H9 (cell line): ENCODE data around the gene PTPRR. TPM values are rescaled to one million over a fixed set of nuclear protein-coding genes. Genes with fewer than 3 reads are reported as not detected.

ENCODE experiments used
- DNase-seq: peaks from one replicate; pipeline ENCODE4 v3.0.0-alpha.2; 2017
- H2AFZ ChIP-seq: one replicate; pipeline ENCODE4 v1.6.1; 2013; ENCODE audit warnings: mild to moderate bottlenecking, low read length, control low read depth, moderate library complexity
- H2AK5ac ChIP-seq: 2 replicates; pipeline ENCODE4 v1.6.1; 2013; ENCODE audit warnings: low read length, control low read depth, mixed read lengths; ENCODE audit not compliant: insufficient read length
- H2BK120ac ChIP-seq: one replicate; pipeline ENCODE4 v1.6.1; 2013; ENCODE audit warnings: low read depth, mild to moderate bottlenecking, low read length, control low read depth, inconsistent platforms; ENCODE audit not compliant: poor library complexity, severe bottlenecking
- H2BK12ac ChIP-seq: 2 replicates; pipeline ENCODE4 v1.6.1; 2013; ENCODE audit warnings: low read length, control low read depth, mixed read lengths, low read depth; ENCODE audit not compliant: insufficient read length
- H2BK15ac ChIP-seq: 2 replicates; pipeline ENCODE4 v1.6.1; 2013; ENCODE audit warnings: low read depth, low read length, control low read depth
- H2BK20ac ChIP-seq: one replicate; pipeline ENCODE4 v1.6.1; 2013; ENCODE audit warnings: low read depth, mild to moderate bottlenecking, low read length, control low read depth, inconsistent platforms; ENCODE audit not compliant: poor library complexity, severe bottlenecking
- H2BK5ac ChIP-seq: 2 replicates; pipeline ENCODE4 v1.6.1; 2013; ENCODE audit warnings: low read length, control low read depth, mixed read lengths; ENCODE audit not compliant: insufficient read length
- H3K14ac ChIP-seq: 2 replicates; pipeline ENCODE4 v1.6.1; 2013; ENCODE audit warnings: low read length, control low read depth; ENCODE audit not compliant: insufficient read depth
- H3K18ac ChIP-seq: 2 replicates; pipeline ENCODE4 v1.6.1; 2013; ENCODE audit warnings: low read depth, mild to moderate bottlenecking, mixed read lengths, low read length, control low read depth; ENCODE audit not compliant: insufficient read length
- H3K23ac ChIP-seq: 2 replicates; pipeline ENCODE4 v1.6.1; 2013; ENCODE audit warnings: low read length, control low read depth, mixed read lengths, low read depth; ENCODE audit not compliant: insufficient read length
- H3K23me2 ChIP-seq: 2 replicates; pipeline ENCODE4 v1.6.1; 2013; ENCODE audit warnings: low read depth, mild to moderate bottlenecking, mixed read lengths, low read length, control low read depth; ENCODE audit not compliant: insufficient read length, poor library complexity, severe bottlenecking
- H3K27ac ChIP-seq: 2 replicates; pipeline ENCODE4 v1.5.1; 2013; ENCODE audit warnings: low read length, control low read depth, mixed read lengths, low read depth; ENCODE audit not compliant: insufficient read length
- H3K27me3 ChIP-seq: 2 replicates; pipeline ENCODE4 v1.6.1; 2013; ENCODE audit warnings: low read length, control low read depth, inconsistent platforms; ENCODE audit not compliant: insufficient read depth
- H3K4ac ChIP-seq: 2 replicates; pipeline ENCODE4 v1.6.1; 2013; ENCODE audit warnings: low read depth, mild to moderate bottlenecking, control low read depth, inconsistent platforms, low read length, moderate library complexity
- H3K4me1 ChIP-seq: 2 replicates; pipeline ENCODE4 v1.6.1; 2013; ENCODE audit warnings: low read length, control low read depth, inconsistent platforms; ENCODE audit not compliant: insufficient read depth
- H3K4me2 ChIP-seq: 2 replicates; pipeline ENCODE4 v1.6.1; 2013; ENCODE audit warnings: low read length, control low read depth, mixed read lengths; ENCODE audit not compliant: insufficient read length, insufficient read depth
- H3K56ac ChIP-seq: 2 replicates; pipeline ENCODE4 v1.6.1; 2013; ENCODE audit warnings: low read depth, mild to moderate bottlenecking, mixed read lengths, low read length, control low read depth; ENCODE audit not compliant: insufficient read length
- H3K79me1 ChIP-seq: 2 replicates; pipeline ENCODE4 v1.6.1; 2013; ENCODE audit warnings: low read depth, mild to moderate bottlenecking, moderate library complexity, low read length, control low read depth, inconsistent platforms; ENCODE audit not compliant: insufficient read depth, poor library complexity, severe bottlenecking
- H3K79me2 ChIP-seq: 2 replicates; pipeline ENCODE4 v1.6.1; 2013; ENCODE audit warnings: low read length, control low read depth, inconsistent platforms; ENCODE audit not compliant: insufficient read depth
- H3K9ac ChIP-seq: 2 replicates; pipeline ENCODE4 v1.6.1; 2013; ENCODE audit warnings: low read length, control low read depth, mixed read lengths; ENCODE audit not compliant: insufficient read length; ENCODE audit errors: extremely low read depth
- H3K9me3 ChIP-seq: one replicate; pipeline ENCODE4 v1.6.1; 2013; ENCODE audit warnings: low read depth, low read length, inconsistent platforms; ENCODE audit not compliant: control insufficient read depth
- H3T11ph ChIP-seq: one replicate; pipeline ENCODE4 v1.6.1; 2013; ENCODE audit warnings: mild to moderate bottlenecking, low read length, control low read depth, inconsistent platforms
- H4K20me1 ChIP-seq: one replicate; pipeline ENCODE4 v1.6.1; 2013; ENCODE audit not compliant: control insufficient read depth, insufficient read length, insufficient read depth
- H4K5ac ChIP-seq: 2 replicates; pipeline ENCODE4 v1.6.1; 2013; ENCODE audit warnings: low read depth, mild to moderate bottlenecking, mixed read lengths, low read length, control low read depth; ENCODE audit not compliant: insufficient read length
- H4K8ac ChIP-seq: replicated peaks from 2 replicates; pipeline ENCODE4 v1.6.1; 2013; ENCODE audit warnings: low read length, control low read depth, mixed read lengths, low read depth; ENCODE audit not compliant: insufficient read length
- H4K91ac ChIP-seq: 2 replicates; pipeline ENCODE4 v1.6.1; 2013; ENCODE audit warnings: low read depth, mild to moderate bottlenecking, moderate library complexity, mixed read lengths, low read length, control low read depth; ENCODE audit not compliant: insufficient read length
- H3K27ac Mint-ChIP-seq, 3 experiments: 2 replicates in 2 of 3; 3 replicates in 1 of 3; pipeline ENCODE4 v1.8.0; 2020 to 2021; ENCODE audit warnings: mixed read lengths in 3 of 3, mild to moderate bottlenecking in 1 of 3, moderate library complexity in 1 of 3
- H3K27me3 Mint-ChIP-seq: 2 replicates; pipeline ENCODE4 v1.8.0; 2021; ENCODE audit warnings: low read depth, mild to moderate bottlenecking, moderate library complexity, mixed read lengths
- H3K36me3 Mint-ChIP-seq, 3 experiments: 2 replicates in 2 of 3; 3 replicates in 1 of 3; pipeline ENCODE4 v1.8.0; 2020 to 2021; ENCODE audit warnings: low read depth in 3 of 3, mixed read lengths in 3 of 3; ENCODE audit not compliant: insufficient read depth in 1 of 3
- H3K4me1 Mint-ChIP-seq, 2 experiments: 2 replicates each; pipeline ENCODE4 v1.8.0; 2020; ENCODE audit warnings: mixed read lengths in 2 of 2
- H3K4me3 Mint-ChIP-seq, 2 experiments: 2 replicates in 1 of 2; 3 replicates in 1 of 2; pipeline ENCODE4 v1.8.0; 2020 to 2021; ENCODE audit warnings: mild to moderate bottlenecking in 2 of 2, mixed read lengths in 2 of 2, moderate library complexity in 1 of 2
- H3K9me3 Mint-ChIP-seq, 2 experiments: 2 replicates in 1 of 2; 3 replicates in 1 of 2; pipeline ENCODE4 v1.8.0; 2020; ENCODE audit warnings: mild to moderate bottlenecking in 2 of 2, mixed read lengths in 2 of 2, moderate library complexity in 1 of 2
- WGBS: extraction: QIAGEN DNeasy Blood & Tissue Kit; methylation state at CpG from one replicate; pipeline ENCODE4 v1.1.7; 2013; ENCODE audit warnings: missing lambda C conversion rate, low lambda C conversion rate, mixed read lengths; ENCODE audit not compliant: insufficient read length; ENCODE audit errors: extremely low coverage; 5-methylcytosine and 5-hydroxymethylcytosine counted together
- total RNA-seq: library from RNA; stranded (reverse); gene quantifications from 2 replicates; pipeline ENCODE4 v1.2.1, GENCODE V29; 2021
- TF ChIP-seq, protein P1 (sequence below): fragments of 200-600 bp; sonication (generic); conservative IDR thresholded peaks from 3 replicates; pipeline ENCODE4 v1.8.0; 2021; ENCODE audit warnings: antibody characterized with exemption, mild to moderate bottlenecking

Gene PTPRR
- total RNA-seq, 1 experiment from 2014 or later, result 0.22 TPM

GRCh38 chr12:70815056-70815455 is 105.5 kb downstream of the PTPRR start:
- H2BK20ac ChIP-seq, result no peak overlapping the region
- H3K27me3 Mint-ChIP-seq, result peaks cover 1% of the 10 kb centered on the region; the same call in 1 of the 2 replicates

More at GRCh38 chr12:70815056-70815455, 105.5 kb downstream of the PTPRR start:
- H3K79me1 ChIP-seq, result no peaks in the 10 kb centered on the region
- H3K23ac ChIP-seq, result no peak overlapping the region
- H3K9me3 ChIP-seq, result no peaks in the 10 kb centered on the region
- no peak overlapping the region for H2BK5ac ChIP-seq
- H3K56ac ChIP-seq, result no peak overlapping the region
- H3K4me1 ChIP-seq, result no peaks in the 10 kb centered on the region
- no peak overlapping the region for H4K91ac ChIP-seq
- H2BK15ac ChIP-seq, result no peak overlapping the region
- DNase-seq, result no peak
- no peak overlapping the region for H3K27ac ChIP-seq
- no peak overlapping the region for H3K4me3 Mint-ChIP-seq
- no peak overlapping the region; a peak in 1 of 7 replicates for H3K27ac Mint-ChIP-seq
- H3T11ph ChIP-seq, result no peak overlapping the region
- no peak overlapping the region for H3K9ac ChIP-seq
- H3K14ac ChIP-seq, result no peak overlapping the region
- no peaks in the 10 kb centered on the region for H3K27me3 ChIP-seq
- H3K4ac ChIP-seq, result no peak overlapping the region
- H3K23me2 ChIP-seq, result no peaks in the 10 kb centered on the region
- TF ChIP-seq, protein P1, sequence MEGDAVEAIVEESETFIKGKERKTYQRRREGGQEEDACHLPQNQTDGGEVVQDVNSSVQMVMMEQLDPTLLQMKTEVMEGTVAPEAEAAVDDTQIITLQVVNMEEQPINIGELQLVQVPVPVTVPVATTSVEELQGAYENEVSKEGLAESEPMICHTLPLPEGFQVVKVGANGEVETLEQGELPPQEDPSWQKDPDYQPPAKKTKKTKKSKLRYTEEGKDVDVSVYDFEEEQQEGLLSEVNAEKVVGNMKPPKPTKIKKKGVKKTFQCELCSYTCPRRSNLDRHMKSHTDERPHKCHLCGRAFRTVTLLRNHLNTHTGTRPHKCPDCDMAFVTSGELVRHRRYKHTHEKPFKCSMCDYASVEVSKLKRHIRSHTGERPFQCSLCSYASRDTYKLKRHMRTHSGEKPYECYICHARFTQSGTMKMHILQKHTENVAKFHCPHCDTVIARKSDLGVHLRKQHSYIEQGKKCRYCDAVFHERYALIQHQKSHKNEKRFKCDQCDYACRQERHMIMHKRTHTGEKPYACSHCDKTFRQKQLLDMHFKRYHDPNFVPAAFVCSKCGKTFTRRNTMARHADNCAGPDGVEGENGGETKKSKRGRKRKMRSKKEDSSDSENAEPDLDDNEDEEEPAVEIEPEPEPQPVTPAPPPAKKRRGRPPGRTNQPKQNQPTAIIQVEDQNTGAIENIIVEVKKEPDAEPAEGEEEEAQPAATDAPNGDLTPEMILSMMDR, result no peak
- no peaks in the 10 kb centered on the region for H3K79me2 ChIP-seq
- H2AK5ac ChIP-seq, result no peak overlapping the region
- WGBS, result no CpG with 5 or more reads among the region's 2 CpGs
- peaks cover 21 to 28% of the 10 kb centered on the region in 2 experiments for H3K4me1 Mint-ChIP-seq
- no peak overlapping the region for H2AFZ ChIP-seq
- no peak overlapping the region for H3K18ac ChIP-seq
- H3K9me3 Mint-ChIP-seq, result peaks cover 0 to 5% of the 10 kb centered on the region in 2 experiments; a peak in 4 of 5 replicates
- no peak overlapping the region for H2BK120ac ChIP-seq
- H4K20me1 ChIP-seq, result no peaks in the 10 kb centered on the region
- H2BK12ac ChIP-seq, result no peak overlapping the region
- H4K5ac ChIP-seq, result no peak overlapping the region
- no peak overlapping the region for H3K4me2 ChIP-seq
- no peak overlapping the region for H4K8ac ChIP-seq
- H3K36me3 Mint-ChIP-seq, result peaks cover 3 to 15% (median 7%) of the 10 kb centered on the region in 3 experiments
